ENCODE results near the gene RTF2. TPM values are rescaled to one million over a fixed set of nuclear protein-coding genes. Genes with fewer than 3 reads are reported as not detected.
"Not testable (repeated sequence)": the region's sequence is repeated elsewhere in the genome, so short reads cannot be mapped to it uniquely, and the experiment has no call there.

Gene RTF2
- total RNA-seq, 1 donor from 2014 or later: 80.6 TPM

DNA sequence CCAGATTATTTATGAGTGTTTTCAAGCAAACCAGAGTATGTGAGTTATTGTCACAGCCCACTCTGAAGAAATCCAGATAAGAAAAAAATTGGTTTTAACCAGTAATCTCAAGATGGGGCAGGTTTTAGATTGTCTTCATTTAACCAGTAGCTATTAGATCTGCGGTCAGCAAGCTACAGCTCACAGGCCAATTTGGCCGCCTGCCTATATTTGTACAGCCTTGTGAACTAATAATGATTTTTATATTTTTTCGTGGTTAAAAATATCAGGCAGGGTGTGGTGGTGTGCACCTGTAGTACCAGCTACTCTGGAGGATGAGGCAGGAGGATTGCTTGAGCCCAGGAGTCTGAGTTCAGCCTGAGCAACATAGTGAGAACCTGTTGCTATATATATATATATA lies 69.6 kb downstream of the RTF2 start:
- no peak for DNase-seq (ENCODE audit: low spot score)

DNA sequence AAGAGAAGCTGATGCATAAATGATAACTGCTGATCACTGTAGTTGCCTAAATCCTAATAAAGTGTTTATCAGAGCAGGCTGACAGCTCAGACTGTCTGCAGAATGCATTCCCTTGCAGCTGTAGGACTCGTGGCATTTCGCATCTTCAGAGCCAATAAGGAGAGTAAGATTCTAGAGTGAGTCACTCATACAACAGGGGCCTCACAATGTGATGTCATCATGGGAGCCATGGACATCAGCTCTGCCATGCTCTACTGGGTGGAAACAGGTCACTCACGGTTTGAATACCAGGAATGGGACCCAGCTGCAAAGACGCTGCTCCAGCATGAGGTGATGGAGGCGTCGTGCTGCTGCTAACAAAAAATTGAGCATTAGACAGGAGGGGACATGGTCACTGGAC lies 72.0 kb downstream of the RTF2 start:
- DNase-seq (ENCODE audit: low spot score): no peak

DNA sequence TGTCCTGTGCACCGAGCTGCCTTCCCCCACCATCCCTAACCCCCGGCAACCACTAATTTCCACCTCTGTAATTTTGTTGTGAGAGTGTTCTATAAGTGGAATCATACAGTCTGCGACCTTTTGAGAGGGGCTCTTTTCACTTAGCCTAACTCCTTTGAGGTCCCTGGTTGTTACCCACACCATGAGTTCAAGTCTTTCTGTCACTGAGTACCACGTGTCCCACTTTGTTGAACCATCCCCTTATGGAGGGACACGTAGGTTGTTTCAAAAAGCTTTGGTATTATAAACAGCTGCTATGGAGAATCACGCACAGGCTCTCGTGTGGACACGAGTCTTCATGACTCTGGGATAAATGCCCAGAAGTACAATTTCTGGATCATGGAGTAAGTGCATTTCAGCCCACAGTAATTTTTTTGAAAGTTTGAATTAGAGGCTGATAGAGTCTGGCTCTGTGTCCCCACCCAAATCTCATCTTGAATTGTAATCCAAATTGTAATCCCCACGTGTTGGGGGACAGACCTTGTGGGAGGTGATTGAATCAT lies 74.1 kb downstream of the RTF2 start:
- no peak for DNase-seq (ENCODE audit: low spot score)

DNA sequence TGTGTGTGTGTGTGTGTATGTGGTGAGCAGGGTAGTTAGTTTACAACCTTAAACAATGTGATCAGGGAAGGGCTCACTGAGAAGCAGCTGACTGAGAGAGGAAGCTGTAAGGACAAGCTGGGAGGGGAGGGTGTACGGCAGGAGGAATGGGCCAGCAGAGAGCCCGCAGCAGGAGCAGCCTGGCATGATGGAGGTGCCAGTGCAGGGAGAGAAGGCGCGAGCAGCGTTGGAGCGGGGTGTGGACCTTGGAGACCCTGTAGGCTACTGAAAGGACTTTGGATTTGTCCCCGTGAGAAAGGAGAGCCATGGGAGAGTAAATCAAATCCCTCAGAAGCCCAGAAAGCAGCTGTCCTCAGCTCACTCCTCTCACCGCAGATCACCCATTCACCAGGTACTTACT lies 83.1 kb downstream of the RTF2 start:
- no peak for DNase-seq (ENCODE audit: low spot score)

DNA sequence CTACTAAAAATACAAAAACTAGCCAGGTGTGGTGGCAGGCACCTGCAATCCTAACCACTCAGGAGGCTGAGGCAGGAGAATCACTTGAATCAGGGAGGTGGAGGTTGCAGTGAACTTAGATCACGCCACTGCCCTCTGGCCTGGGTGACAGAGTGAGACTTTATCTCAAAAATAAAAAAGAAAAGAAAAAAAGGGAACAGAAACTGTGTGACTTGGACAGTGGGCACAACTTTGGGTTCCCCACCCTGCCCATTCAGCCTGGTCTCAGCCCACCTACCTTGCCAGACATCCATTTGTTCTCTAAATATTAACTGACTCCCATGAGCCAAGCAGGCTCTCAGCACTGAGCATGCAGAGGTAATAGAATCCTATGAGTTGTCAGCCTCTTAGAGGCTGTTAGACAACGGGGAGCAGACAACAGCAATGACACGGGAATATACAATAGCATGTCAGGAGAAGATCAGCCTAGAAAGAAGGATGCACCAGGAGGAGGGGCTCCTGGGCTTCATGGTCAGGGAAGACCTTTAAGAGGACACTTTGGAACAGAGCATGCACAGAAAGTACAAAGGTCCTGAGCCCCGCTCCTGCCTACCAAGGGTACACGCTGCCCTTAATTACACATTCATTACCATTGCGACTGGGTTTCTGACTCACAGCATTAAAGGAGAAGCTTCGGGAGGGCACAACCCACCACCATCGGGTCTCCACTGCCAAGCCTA lies 84.6 kb downstream of the RTF2 start:
- DNase-seq (ENCODE audit: low spot score): no peak

DNA sequence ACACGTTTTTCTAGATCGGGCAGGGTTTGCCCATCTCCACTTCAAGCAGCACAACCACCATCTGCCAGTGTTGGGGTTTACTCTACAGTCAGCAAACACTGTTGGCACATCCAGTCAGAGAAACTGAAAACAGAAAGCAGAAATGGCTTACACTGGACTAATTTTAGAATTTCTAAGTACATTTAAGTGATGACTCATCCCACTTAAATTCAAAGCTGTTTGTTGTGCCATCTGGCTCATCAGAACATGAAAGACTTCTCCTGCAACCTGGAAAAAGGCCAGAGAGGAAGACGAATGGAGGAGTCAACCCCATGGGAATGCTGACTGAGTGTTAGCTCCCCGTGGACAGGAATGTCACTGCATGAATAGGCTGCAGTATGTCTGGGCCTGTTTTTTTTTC lies 86.4 kb downstream of the RTF2 start:
- no peak for DNase-seq (ENCODE audit: low spot score)

DNA sequence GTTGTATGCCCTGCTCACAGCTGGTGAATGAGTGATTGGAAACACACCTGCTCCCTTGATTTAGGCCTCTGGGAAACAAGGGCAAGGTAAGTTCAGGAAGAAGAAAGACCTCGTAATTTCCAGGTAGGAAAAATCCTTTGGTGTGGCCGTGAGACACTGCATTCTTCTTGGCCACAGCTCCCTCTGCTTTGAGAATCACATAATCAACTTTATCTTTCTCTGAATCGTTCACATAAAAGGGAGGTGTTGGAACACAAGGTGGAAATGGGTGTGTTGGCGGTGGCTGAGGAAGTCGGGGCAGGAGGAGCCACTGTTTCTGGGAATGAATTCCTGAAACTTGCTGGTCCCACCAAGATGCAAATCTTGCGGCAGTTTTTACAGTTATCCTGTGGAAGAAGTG lies 90.5 kb downstream of the RTF2 start:
- DNase-seq (ENCODE audit: low spot score): no peak

DNA sequence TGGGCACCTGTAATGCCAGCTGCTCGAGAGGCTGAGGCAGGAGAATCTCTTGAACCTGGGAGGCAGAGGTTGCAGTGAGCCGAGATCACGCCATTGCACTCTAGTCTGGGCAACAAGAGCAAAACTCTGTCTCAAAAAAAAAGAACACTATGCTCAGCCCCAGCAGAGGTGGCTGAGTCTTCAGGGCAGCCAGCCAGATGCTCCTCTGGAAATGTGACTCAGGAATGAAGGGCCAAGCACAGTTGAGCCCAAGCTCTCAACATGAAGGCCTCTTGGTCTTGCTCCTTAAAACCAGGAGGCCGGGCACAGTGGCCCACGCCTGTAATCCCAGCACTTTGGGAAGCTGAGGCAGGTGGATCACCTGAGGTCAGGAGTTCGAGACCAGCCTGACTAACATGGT lies 96.1 kb downstream of the RTF2 start:
- DNase-seq (ENCODE audit: low spot score): not testable (repeated sequence)

DNA sequence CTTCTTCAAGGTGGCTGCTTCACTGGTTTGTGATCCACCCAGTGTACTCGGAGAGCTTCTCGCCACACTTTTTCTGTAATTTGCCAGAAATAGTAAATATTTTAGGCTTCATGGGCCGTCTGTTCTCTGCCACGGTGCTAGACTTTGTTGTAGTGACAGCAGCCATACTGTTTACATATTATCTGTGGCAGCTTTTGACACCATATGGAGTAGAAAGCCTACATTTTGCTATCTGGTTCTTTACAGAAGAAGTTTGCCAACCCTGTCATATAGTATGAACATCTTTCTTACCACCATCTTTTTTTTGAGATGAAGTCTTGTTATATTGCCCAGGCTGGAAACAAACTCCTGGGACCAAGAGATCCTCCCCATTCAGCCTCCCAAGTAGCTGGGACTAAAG lies 97.1 kb downstream of the RTF2 start:
- DNase-seq (ENCODE audit: low spot score): no peak

DNA sequence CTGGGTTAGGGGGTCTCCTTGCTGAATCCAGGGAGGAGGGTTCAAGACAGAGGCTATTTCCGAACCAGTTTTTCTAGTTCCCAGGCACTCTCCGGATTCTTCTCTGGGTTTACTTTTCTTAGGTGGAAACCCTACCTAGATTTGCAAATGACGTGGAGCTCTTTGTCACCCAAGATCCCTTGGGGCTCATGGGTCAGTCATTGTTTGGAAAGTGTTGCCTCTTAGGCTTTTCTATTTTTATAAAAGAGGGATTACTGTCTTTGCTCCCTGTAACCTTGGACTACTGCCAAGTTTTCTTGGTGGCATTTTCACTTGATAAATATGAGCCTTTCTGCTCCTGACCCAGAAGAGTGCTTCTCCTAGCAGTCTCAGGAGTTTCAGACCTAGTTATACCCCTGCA lies 98.2 kb downstream of the RTF2 start:
- DNase-seq (ENCODE audit: low spot score): no peak

Other genes starting within 250 kb of the RTF2 start
- not detected for gene MC3R, start 219.9 kb upstream of the RTF2 start, total RNA-seq
- 48.3 TPM for gene FAM210B, start 109.7 kb upstream of the RTF2 start, total RNA-seq
- gene AURKA, start 76.4 kb upstream of the RTF2 start, total RNA-seq: 1.4 TPM
- gene CSTF1, start 76.0 kb upstream of the RTF2 start, total RNA-seq: 21.2 TPM
- 3.1 TPM for gene CASS4, start 56.4 kb upstream of the RTF2 start, total RNA-seq
- gene FAM209A, start 56.1 kb downstream of the RTF2 start, total RNA-seq: 0.45 TPM
- 0.51 TPM for gene FAM209B, start 64.6 kb downstream of the RTF2 start, total RNA-seq
- gene TFAP2C, start 160.7 kb downstream of the RTF2 start, total RNA-seq: 1.3 TPM

Measured in mesenteric fat pad (tissue), 1 donor.